GM19395 (cell line): ENCODE data around the gene LILRA5.
"Not testable (repeated sequence)": the region's sequence is repeated elsewhere in the genome, so short reads cannot be mapped to it uniquely, and the experiment has no call there.

Experiments
- ATAC-seq: cut with Tn5 transposase; IDR thresholded peaks from one replicate; pipeline ENCODE4 v1.9.1; 2021; ENCODE audit warnings: mild to moderate bottlenecking, moderate library complexity; ENCODE audit not compliant: unreplicated experiment

Gene LILRA5

GRCh38 chr19:54278056-54278455 lies 34.9 kb downstream of the LILRA5 start:
- not testable (repeated sequence) for ATAC-seq

- ATAC-seq: not testable (repeated sequence)
Observed at GRCh38 chr19:54277111-54277615, 35.8 kb downstream of the LILRA5 start.

GRCh38 chr19:54275951-54276350 lies 37.0 kb downstream of the LILRA5 start:
- ATAC-seq: no peak

GRCh38 chr19:54274516-54274915 lies 38.5 kb downstream of the LILRA5 start:
- not testable (repeated sequence) for ATAC-seq

- no peak for ATAC-seq
Observed at GRCh38 chr19:54273821-54274220, 39.1 kb downstream of the LILRA5 start.

GRCh38 chr19:54272181-54272580 lies 40.8 kb downstream of the LILRA5 start:
- ATAC-seq: not testable (repeated sequence)

GRCh38 chr19:54271587-54271986 lies 41.4 kb downstream of the LILRA5 start:
- not testable (repeated sequence) for ATAC-seq

GRCh38 chr19:54271106-54271505 lies 41.9 kb downstream of the LILRA5 start:
- no peak for ATAC-seq

- ATAC-seq: no peak
Observed at GRCh38 chr19:54268936-54269335, 44.0 kb downstream of the LILRA5 start.

- no peak for ATAC-seq
Observed at GRCh38 chr19:54266133-54266532, 46.8 kb downstream of the LILRA5 start.

GRCh38 chr19:54262470-54262869 lies 50.5 kb downstream of the LILRA5 start:
- no peak for ATAC-seq

GRCh38 chr19:54262066-54262465 lies 50.9 kb downstream of the LILRA5 start:
- ATAC-seq: no peak

- ATAC-seq: no peak
Observed at GRCh38 chr19:54257116-54257480, 55.9 kb downstream of the LILRA5 start, which contains the start of gene LILRB5. Gene LILRB5 (minus strand): TSS chr19:54257273. CDS start chr19:54257193, 80 bp downstream.
